LHCN-M2 (cell line): Measurements from ENCODE around the gene TUNAR. TPM values are rescaled to one million over a fixed set of nuclear protein-coding genes. Genes with fewer than 3 reads are reported as not detected.

Source experiments
- total RNA-seq: library from RNA; depleted of rRNA; stranded (reverse); fragments of >200 nt; gene quantifications from 2 replicates; pipeline ENCODE4 v1.2.3, GENCODE V29; 2014; rRNA removed

The TUNAR gene
- total RNA-seq, 1 experiment from 2014 or later: 0.06 TPM

Other genes starting within 250 kb of the TUNAR start
- not detected in 2 replicates for gene TCL1B, start 190.4 kb upstream of the TUNAR start, total RNA-seq
- not detected in 2 replicates for gene TCL1A, start 162.7 kb upstream of the TUNAR start, total RNA-seq
- 7.9 and 8.1 TPM in 2 replicates for gene C14orf132, start 162.5 kb downstream of the TUNAR start, total RNA-seq